Effector memory CD8-positive, alpha-beta T cell (primary cell): ENCODE measurements around the gene HEPACAM2.

Experiments
- ATAC-seq: fragments of 150-1000 bp; cut with Tn5 transposase; replicated peaks from 2 replicates; pipeline ENCODE4 v1.10.0; 2021; ENCODE audit warnings: mild to moderate bottlenecking, moderate library complexity
- DNase-seq, 3 experiments: peaks; one replicate each; pipeline ENCODE4 v3.0.0; 2021
- H3K27ac Mint-ChIP-seq, 2 donors: one replicate each; pipeline ENCODE4 v1.8.0; 2022; ENCODE audit warnings: mild to moderate bottlenecking in 2 of 2, mixed read lengths in 2 of 2, moderate library complexity in 2 of 2
- H3K27me3 Mint-ChIP-seq, 2 donors: one replicate each; pipeline ENCODE4 v1.8.0; 2022; ENCODE audit warnings: mixed read lengths in 2 of 2
- H3K36me3 Mint-ChIP-seq: one replicate; pipeline ENCODE4 v1.8.0; 2022; ENCODE audit warnings: mild to moderate bottlenecking, moderate library complexity, mixed read lengths; ENCODE audit not compliant: insufficient read depth
- H3K4me1 Mint-ChIP-seq, 2 donors: one replicate each; pipeline ENCODE4 v1.8.0; 2022; ENCODE audit warnings: low read depth in 2 of 2, mixed read lengths in 2 of 2
- H3K4me3 Mint-ChIP-seq, 2 donors: one replicate each; pipeline ENCODE4 v1.8.0; 2022; ENCODE audit warnings: mild to moderate bottlenecking in 2 of 2, mixed read lengths in 2 of 2, moderate library complexity in 2 of 2
- H3K9me3 Mint-ChIP-seq, 2 donors: one replicate each; pipeline ENCODE4 v1.8.0; 2022; ENCODE audit warnings: mixed read lengths in 2 of 2

HEPACAM2 gene

DNA sequence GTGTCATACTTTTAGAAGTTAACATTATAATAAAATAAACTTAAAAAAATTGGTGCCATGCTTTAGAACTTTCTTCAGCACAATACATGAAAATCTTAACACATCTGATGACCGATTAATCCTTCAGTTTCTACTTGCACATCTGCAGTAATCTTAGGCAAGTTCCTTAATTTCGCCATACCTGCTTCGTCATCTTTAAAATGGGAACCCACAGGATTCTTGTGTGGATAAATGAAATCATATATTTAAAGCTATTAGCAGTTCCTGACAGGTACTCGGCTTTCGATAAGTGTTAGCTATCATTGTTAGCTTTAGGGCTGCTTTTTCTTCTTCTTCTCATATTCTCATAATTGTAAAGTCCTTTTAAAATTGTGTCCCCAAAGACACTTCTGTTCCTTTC, 5.0 kb upstream of the HEPACAM2 start:
- Mint-ChIP-seq H3K36me3 (peaks cover 4% of the 10 kb centered on the region), H3K27ac (peak overlapping the region; percentile 94), H3K9me3 (no peaks in the 10 kb centered on the region), H3K27me3 (no peaks in the 10 kb centered on the region), H3K4me1 (peaks cover 3 to 13% of the 10 kb centered on the region in 2 donors), H3K4me3 (peak overlapping the region; percentile 92 to 95)
- no peak for DNase-seq
- no peak for ATAC-seq

DNA sequence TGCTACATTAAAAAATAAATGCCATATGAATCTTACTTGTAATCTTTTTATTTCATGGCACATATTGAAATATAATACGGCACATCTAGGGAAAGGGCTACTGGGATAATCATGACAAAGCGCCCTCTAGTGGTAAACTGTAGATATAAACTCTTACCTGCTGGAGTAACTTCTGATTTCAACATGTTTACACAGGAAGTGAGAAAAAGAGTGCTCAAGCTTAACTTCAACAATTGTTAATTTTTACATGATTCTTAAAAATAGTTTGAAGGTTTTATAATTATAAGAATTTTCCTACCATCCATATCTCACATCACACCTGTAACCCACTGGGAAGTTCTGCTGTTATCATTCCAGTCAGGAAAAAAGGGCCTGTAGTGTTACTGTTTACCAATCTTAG, 2.0 kb upstream of the HEPACAM2 start:
- peak; percentile 9 to 34 (median 25) for DNase-seq
- no peak overlapping the region for H3K27ac Mint-ChIP-seq
- ATAC-seq, result no peak

DNA sequence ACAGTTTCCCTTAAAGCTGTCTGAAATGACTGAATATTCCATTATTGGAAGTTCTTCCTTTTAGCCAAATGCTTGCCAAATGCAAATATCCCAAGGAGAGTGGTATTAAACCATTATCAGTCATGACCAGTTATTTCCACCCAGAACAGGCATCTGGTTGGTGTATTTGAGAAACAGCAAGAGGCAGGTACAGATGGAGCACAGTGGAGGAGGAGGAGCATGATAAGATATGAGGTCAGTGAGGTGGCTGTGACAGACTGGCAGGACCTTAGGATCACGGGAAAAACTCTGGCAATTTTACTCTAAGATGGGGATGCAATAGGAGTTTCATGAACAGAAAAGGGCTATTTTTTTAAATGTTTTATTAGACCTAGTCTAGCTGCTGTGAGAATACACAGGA, 6.4 kb downstream of the HEPACAM2 start:
- no peaks in the 10 kb centered on the region for H3K36me3 Mint-ChIP-seq

More for the DNA sequence above, 2.0 kb upstream of the HEPACAM2 start:
- Mint-ChIP-seq H3K4me1 (peaks cover 3 to 13% of the 10 kb centered on the region in 2 donors), H3K36me3 (peaks cover 4% of the 10 kb centered on the region), H3K27me3 (no peaks in the 10 kb centered on the region), H3K4me3 (no peak overlapping the region), H3K9me3 (no peaks in the 10 kb centered on the region)

DNA sequence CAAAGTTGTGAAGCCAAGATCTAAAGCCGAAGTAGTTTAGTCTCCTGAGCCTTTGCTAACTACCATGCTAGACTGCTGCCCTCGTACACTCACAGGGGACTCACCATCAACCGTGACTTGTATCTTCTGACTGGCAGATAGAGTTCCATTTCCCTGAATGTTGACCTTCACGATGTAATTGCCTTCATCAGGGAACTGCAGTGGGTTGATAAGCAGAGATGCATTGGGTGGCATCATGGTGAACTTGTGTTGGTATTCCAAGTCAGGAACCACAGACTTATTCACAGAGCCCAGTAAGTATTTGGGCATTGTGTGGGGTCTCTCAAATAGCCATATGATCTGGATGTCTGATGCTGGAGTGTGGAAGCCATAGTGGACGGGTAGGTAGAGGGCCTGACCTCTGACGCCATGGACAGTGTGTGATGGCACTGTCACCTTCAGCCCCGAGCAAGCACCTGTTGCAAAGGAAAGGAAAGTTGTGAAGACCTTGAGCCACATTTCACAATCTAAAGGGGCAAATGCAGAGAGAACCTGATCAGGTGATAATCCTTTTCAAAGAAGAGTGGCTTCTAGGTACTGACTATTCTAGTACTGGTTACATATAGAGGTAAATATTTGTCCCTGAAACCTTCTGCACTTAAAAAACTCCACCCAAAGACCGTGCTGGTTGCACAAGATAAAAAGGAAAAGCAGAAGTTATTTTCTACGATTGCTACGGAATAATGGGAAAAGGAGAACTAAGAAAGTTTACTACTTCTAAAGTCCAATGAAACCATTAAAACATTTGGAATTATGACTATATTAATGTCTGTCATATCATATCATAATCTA, 7.1 kb downstream of the HEPACAM2 start:
- Mint-ChIP-seq H3K4me1 (no peaks in the 10 kb centered on the region), H3K9me3 (no peaks in the 10 kb centered on the region), H3K36me3 (no peaks in the 10 kb centered on the region), H3K4me3 (no peak overlapping the region), H3K27ac (no peak overlapping the region), H3K27me3 (peaks cover 12 to 19% of the 10 kb centered on the region in 2 donors)
- no peak for DNase-seq
- no peak for ATAC-seq

More for the DNA sequence above, 6.4 kb downstream of the HEPACAM2 start:
- DNase-seq (no peak), ATAC-seq (no peak)
- H3K4me1 Mint-ChIP-seq, result no peaks in the 10 kb centered on the region
- no peaks in the 10 kb centered on the region for H3K9me3 Mint-ChIP-seq
- peaks cover 6 to 13% of the 10 kb centered on the region in 2 donors for H3K27me3 Mint-ChIP-seq
- H3K27ac Mint-ChIP-seq, result no peak overlapping the region
- no peak overlapping the region for H3K4me3 Mint-ChIP-seq

DNA sequence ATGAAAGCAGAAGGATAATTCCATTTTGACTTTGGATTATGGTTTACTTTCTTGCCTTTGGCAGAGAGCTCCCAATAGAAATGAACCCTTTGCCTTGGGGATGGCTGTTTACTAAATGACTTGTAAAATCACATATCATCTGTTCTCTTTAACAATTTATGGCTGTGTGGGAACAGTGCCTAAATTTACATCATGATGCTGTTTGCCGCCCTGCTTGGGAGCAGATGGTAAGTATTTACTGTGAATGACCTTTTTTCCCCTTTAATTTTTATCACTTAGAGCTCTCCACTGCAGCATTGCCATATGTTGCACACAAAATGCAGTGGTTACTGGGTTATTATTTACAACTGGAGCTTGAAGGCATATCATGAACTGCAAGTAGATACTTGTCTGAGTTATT, 13.4 kb downstream of the HEPACAM2 start:
- ATAC-seq (no peak), DNase-seq (no peak)
- H3K27me3 Mint-ChIP-seq, result peaks cover 49% of the 10 kb centered on the region in 2 donors

DNA sequence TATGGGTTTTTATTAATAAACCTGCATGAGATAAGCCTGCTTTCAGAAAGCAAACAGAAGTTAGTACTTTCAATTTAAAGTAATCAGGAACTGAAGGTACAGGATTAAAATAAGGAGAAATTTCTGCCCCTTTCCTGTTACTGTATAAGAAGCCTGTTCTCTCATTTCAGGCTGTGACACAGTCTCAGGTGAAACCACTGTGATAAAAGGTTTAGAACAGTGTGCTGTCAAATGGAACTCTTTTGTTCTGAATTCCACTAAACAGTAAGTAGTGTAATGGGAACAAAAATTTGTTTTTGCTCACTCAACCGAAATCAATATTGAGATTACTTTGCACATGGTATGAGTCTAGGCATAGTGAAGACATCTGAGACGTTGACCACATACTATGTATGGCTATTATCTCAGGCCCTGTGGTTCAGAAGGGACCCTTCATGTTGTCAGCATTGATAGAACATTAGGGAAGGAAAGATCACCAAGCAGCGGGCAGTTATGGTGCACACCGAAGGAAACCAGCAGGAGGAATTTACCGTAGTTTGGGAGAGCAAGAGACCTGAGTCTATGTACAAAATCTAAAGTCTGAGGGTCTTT, 14.9 kb downstream of the HEPACAM2 start:
- no peak overlapping the region for H3K27ac Mint-ChIP-seq
- no peaks in the 10 kb centered on the region for H3K9me3 Mint-ChIP-seq
- peaks cover 54 to 60% of the 10 kb centered on the region in 2 donors for H3K27me3 Mint-ChIP-seq
- no peak overlapping the region for H3K4me3 Mint-ChIP-seq
- ATAC-seq (no peak), DNase-seq (no peak)
- H3K36me3 Mint-ChIP-seq, result no peaks in the 10 kb centered on the region
- no peaks in the 10 kb centered on the region for H3K4me1 Mint-ChIP-seq

More for the DNA sequence above, 13.4 kb downstream of the HEPACAM2 start:
- Mint-ChIP-seq H3K4me3 (no peak overlapping the region), H3K9me3 (no peaks in the 10 kb centered on the region), H3K4me1 (no peaks in the 10 kb centered on the region), H3K27ac (no peak overlapping the region), H3K36me3 (no peaks in the 10 kb centered on the region)

DNA sequence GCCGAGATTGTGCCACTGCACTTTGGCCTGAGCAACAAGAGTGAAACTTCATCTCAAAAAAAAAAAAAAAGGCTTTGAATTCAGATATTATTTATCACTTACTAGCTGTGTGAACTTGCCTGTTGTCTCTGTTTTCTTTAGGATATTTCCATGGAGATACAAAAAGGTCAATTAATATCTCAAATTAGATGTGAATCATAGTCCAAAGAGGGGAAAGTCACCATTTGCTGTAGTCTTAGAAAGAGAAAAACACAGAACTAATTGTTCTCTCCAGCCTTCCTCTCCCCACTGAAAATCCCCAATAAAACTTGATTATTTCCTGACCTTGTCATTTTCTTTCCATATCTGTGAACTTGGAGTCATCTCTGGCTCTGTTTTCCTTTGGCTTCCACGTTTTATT, 21.2 kb downstream of the HEPACAM2 start:
- Mint-ChIP-seq H3K27ac (no peak overlapping the region), H3K9me3 (no peaks in the 10 kb centered on the region), H3K36me3 (no peaks in the 10 kb centered on the region), H3K4me3 (no peak overlapping the region), H3K27me3 (peaks cover 31 to 34% of the 10 kb centered on the region in 2 donors), H3K4me1 (no peaks in the 10 kb centered on the region)
- ATAC-seq (no peak), DNase-seq (no peak)

DNA sequence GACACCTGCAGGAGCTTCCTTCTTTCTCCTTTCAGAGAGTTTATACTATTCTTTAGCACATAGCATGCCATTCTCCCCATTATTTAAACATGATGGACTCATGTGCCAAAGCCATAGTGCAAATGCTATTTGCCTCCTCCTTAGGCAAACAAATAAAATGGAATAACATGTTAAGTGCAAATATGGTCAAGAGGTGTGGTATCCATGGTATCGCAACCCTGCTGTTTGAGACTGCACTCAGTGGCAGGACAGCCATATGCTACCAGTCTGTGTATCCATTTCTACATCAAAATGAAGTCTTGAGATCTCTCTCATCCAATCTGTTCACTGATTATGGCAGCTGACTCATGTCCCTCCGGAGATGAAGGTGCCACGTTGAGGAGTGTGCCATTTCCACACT, 22.8 kb downstream of the HEPACAM2 start:
- peaks cover 31 to 42% of the 10 kb centered on the region in 2 donors for H3K27me3 Mint-ChIP-seq
- no peaks in the 10 kb centered on the region for H3K36me3 Mint-ChIP-seq

DNA sequence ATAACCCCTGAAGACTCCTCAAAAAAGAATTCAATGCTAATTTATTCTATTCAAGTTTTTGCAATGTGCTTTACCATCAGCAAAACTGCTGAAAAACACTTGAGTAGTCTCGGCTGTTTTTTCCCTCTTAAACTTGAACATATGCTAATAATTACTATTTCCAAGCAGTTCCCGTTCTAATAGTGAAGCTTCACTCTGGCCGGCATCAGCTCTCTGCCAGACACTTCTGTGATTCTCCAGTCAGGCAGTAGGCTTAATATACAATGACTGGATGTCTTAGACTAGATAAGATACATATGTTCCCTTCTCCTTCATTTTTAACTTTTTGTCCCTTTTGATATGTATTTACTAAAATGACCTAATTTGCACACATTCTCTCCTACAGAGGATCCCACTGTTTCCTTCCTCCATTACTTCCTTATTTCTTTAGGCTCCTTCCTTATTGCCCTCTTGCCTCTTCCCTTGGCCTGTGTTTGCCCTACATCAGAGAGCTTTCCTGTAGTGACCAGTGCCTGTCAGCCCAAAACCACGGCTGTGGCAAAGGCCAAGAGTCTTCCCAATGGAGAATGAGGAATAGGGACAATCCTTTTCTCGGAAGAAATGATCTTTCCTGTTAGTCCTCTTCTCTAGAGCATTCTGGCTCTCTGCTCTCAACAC, 23.5 kb downstream of the HEPACAM2 start:
- no peak overlapping the region for H3K4me3 Mint-ChIP-seq
- no peaks in the 10 kb centered on the region for H3K36me3 Mint-ChIP-seq
- peaks cover 30 to 42% of the 10 kb centered on the region in 2 donors for H3K27me3 Mint-ChIP-seq
- ATAC-seq (no peak), DNase-seq (no peak)
- H3K4me1 Mint-ChIP-seq, result no peaks in the 10 kb centered on the region
- H3K27ac Mint-ChIP-seq, result no peak overlapping the region
- H3K9me3 Mint-ChIP-seq, result no peaks in the 10 kb centered on the region

More for the DNA sequence above, 22.8 kb downstream of the HEPACAM2 start:
- Mint-ChIP-seq H3K4me3 (no peak overlapping the region), H3K9me3 (no peaks in the 10 kb centered on the region), H3K4me1 (no peaks in the 10 kb centered on the region), H3K27ac (no peak overlapping the region)
- ATAC-seq (no peak), DNase-seq (no peak)

DNA sequence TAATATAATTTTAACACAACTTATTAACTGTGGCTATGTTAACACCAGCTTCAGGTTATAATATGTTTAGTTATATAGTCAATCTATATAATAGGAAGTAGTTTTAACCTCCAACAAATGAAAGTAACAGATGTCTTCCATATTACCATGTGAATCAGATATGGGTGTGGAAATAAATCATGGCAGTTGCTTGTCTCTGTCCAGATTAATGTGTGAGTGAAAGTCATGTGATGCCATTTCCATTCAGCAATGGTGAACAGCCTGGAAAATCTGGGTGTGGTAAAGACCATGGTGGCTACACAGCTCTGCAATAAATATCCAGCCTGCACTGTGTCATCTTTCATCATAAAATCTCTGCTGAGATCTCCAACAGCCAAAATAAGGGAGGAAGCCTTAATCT, 27.8 kb downstream of the HEPACAM2 start:
- Mint-ChIP-seq H3K4me1 (no peaks in the 10 kb centered on the region), H3K27ac (no peak overlapping the region), H3K36me3 (no peaks in the 10 kb centered on the region), H3K4me3 (no peak overlapping the region), H3K27me3 (peaks cover 51 to 55% of the 10 kb centered on the region in 2 donors), H3K9me3 (no peaks in the 10 kb centered on the region)
- DNase-seq (no peak), ATAC-seq (no peak)

DNA sequence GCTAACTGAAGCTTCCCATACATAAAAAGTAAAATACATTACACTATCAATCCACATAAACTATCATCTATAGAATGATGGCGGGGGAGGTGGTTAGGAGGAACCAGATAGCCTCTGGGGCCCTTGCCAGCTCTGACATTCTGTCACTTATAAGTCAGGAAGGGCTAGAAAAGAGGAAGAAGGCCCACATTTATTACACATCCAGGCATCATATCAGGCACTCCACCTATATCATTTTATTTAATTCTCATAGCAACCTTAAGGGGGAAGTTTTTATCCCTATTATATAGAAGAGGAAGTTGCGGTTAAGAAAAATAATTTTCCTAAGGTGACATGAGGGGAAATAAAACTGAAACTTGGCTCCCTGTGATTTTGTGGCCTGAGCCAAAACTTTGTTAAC, 29.9 kb downstream of the HEPACAM2 start:
- no peak overlapping the region for H3K4me3 Mint-ChIP-seq
- no peak for DNase-seq
- H3K36me3 Mint-ChIP-seq, result no peaks in the 10 kb centered on the region
- peaks cover 49 to 54% of the 10 kb centered on the region in 2 donors for H3K27me3 Mint-ChIP-seq
- no peak for ATAC-seq
- no peaks in the 10 kb centered on the region for H3K9me3 Mint-ChIP-seq
- no peaks in the 10 kb centered on the region for H3K4me1 Mint-ChIP-seq
- H3K27ac Mint-ChIP-seq, result no peak overlapping the region

DNA sequence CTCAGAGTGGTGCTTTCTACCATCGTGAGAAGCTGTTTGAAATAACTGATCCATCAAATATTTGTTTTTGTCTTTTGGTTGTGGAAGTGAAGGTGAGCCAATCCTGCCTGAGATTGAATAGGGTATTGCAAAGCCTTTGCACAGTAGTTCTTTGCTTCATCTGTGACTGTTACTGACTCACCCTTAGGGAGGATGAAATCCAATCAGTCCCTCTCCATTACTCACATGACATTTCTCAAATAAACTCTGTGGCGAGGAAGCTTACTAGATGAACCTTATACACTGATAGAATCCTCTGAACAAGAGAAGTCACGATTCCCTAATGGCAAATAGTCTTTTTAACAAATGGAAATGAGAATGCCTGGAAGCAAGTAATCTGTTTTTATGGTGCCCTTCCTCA, 31.9 kb downstream of the HEPACAM2 start:
- no peak overlapping the region for H3K4me3 Mint-ChIP-seq
- no peaks in the 10 kb centered on the region for H3K4me1 Mint-ChIP-seq
- H3K27me3 Mint-ChIP-seq, result peaks cover 54 to 63% of the 10 kb centered on the region in 2 donors
- H3K9me3 Mint-ChIP-seq, result no peaks in the 10 kb centered on the region
- no peaks in the 10 kb centered on the region for H3K36me3 Mint-ChIP-seq
- ATAC-seq (no peak), DNase-seq (no peak)
- H3K27ac Mint-ChIP-seq, result no peak overlapping the region

DNA sequence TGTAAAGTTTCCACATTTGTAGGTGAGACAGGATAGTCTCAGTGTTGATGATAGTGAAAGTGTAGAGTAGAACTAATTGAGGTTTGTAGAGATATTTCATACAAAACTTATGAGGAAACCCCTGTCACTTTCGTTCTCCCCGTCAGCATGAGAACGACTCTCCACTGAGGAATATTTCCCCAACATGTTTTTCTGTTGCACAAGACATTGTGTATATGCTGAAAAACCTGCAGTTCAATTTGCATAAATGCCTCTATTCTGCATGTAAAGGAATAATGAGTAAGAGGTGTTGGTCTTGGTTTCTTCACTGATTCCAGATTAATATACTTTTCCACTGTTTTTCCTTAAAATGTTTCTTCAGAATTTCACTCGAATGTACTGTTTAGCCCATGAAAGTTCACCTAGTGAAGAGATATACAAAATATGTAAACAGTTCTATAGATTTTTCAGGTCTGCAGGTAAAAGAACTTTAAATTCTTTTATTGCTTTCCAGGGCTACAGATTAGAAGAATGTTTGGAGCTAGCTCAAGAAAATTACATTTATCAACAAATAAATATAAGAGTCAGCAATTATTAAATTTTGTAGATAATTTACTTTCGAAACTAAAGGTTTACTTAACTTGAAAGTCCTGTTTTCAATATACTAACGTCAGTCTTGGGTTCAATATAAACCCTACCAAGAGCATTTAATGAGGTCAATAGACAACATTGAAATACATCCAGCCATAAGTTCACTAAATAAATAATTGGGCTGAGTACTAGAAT, 37.2 kb downstream of the HEPACAM2 start:
- no peak overlapping the region for H3K4me3 Mint-ChIP-seq

More for the DNA sequence above, 37.2 kb downstream of the HEPACAM2 start:
- Mint-ChIP-seq H3K9me3 (no peaks in the 10 kb centered on the region), H3K4me1 (no peaks in the 10 kb centered on the region), H3K36me3 (no peaks in the 10 kb centered on the region), H3K27ac (no peak overlapping the region), H3K27me3 (peaks cover 28 to 58% of the 10 kb centered on the region in 2 donors)
- ATAC-seq, result no peak
- no peak for DNase-seq
